HL-60/S4 (cell line): ENCODE results near the gene C11orf54.

Experiments used
- in situ Hi-C: fragments of 300-500 bp; cut with MboI; formaldehyde crosslinking; loops from 2 replicates; pipeline ENCODE4 v1.14.3; 2022; ENCODE audit warnings: low sequenced_read_pairs

C11orf54 gene

GRCh38 chr11:93741094-93741881, at the start of gene C11orf54, which contains the start of gene TAF1D:
Gene C11orf54 (plus strand): TSS chr11:93741672. CDS start chr11:93747394, 5,722 bp downstream.
Gene TAF1D (minus strand): TSS chr11:93741495. CDS start chr11:93739304, 2,191 bp downstream.
- in situ Hi-C loops = no loop called here

GRCh38 chr11:93694109-93694508, 47.4 kb upstream of the C11orf54 start:
- in situ Hi-C loops = no loop called here

GRCh38 chr11:93694557-93694956, 46.9 kb upstream of the C11orf54 start:
- in situ Hi-C loops = no loop called here

- in situ Hi-C loops = no loop called here
These were observed 43.9 kb upstream of the C11orf54 start for GRCh38 chr11:93697611-93698010.

- in situ Hi-C loops = no loop called here
These were observed 40.6 kb upstream of the C11orf54 start for GRCh38 chr11:93700830-93701229.

GRCh38 chr11:93704237-93704636, 37.2 kb upstream of the C11orf54 start:
- in situ Hi-C loops = no loop called here

- in situ Hi-C loops = no loop called here
These were observed 31.2 kb upstream of the C11orf54 start for GRCh38 chr11:93710239-93710638.

GRCh38 chr11:93712678-93713077, 28.8 kb upstream of the C11orf54 start:
- in situ Hi-C loops = no loop called here

- in situ Hi-C loops = no loop called here
These were observed 25.6 kb upstream of the C11orf54 start for GRCh38 chr11:93715797-93716396.

GRCh38 chr11:93717501-93717900, 24.0 kb upstream of the C11orf54 start:
- in situ Hi-C loops = no loop called here

GRCh38 chr11:93718057-93718563, 23.4 kb upstream of the C11orf54 start:
- in situ Hi-C loops = no loop called here

- in situ Hi-C loops = no loop called here
These were observed 22.2 kb upstream of the C11orf54 start for GRCh38 chr11:93719310-93719709.

- in situ Hi-C loops = no loop called here
These were observed 20.9 kb upstream of the C11orf54 start for GRCh38 chr11:93720522-93720921.

- in situ Hi-C loops = no loop called here
These were observed 17.4 kb upstream of the C11orf54 start for GRCh38 chr11:93724089-93724488.

GRCh38 chr11:93727985-93728791, 13.3 kb upstream of the C11orf54 start:
- in situ Hi-C loops = no loop called here

GRCh38 chr11:93728792-93729128, 12.7 kb upstream of the C11orf54 start:
- in situ Hi-C loops = no loop called here

GRCh38 chr11:93729129-93729616, 12.3 kb upstream of the C11orf54 start:
- in situ Hi-C loops = no loop called here

- in situ Hi-C loops = no loop called here
These were observed 11.1 kb upstream of the C11orf54 start for GRCh38 chr11:93730108-93731107.

GRCh38 chr11:93732237-93732892, 9.1 kb upstream of the C11orf54 start:
- in situ Hi-C loops = no loop called here
